HepG2 (cell line): ENCODE data around the gene NAIF1. TPM values are rescaled to one million over a fixed set of nuclear protein-coding genes. Genes with fewer than 3 reads are reported as not detected.

ENCODE experiments used
- ATAC-seq: fragments of 200-7000 bp; cut with Tn5 transposase; 3 replicates; pipeline ENCODE4 v1.9.1; 2020; ENCODE audit warnings: mild to moderate bottlenecking, moderate library complexity
- BruUV-seq: library from RNA; stranded (reverse); fragments of 400-500 nt; replicated peaks from 2 replicates; lab custom pipeline; 2021; lab: Mats Ljungman, UMichigan
- CTCF ChIA-PET: fragments of 300-600 bp; formaldehyde crosslinking; extraction: SDS; loops from one replicate; lab custom pipeline; 2021; ENCODE audit warnings: low total read pairs, inconsistent platforms, low intra/inter-chr PET ratio; lab: Yijun Ruan, JAX
- POLR2A ChIA-PET: fragments of 350-600 bp; sonication (Branson Sonifier 250); formaldehyde crosslinking; loops from one replicate; lab custom pipeline; 2020; ENCODE audit warnings: antibody characterized with exemption, inconsistent platforms; lab: Yijun Ruan, JAX
- DNase-seq: peaks from one replicate; pipeline ENCODE4 v3.0.0-alpha.2; 2015; ENCODE audit warnings: low spot score
- FAIRE-seq: peaks from 3 replicates; lab custom pipeline; 2011; peaks lifted over from hg19 to GRCh38; lab: Jason Lieb, UNC
- H2AFZ ChIP-seq: one replicate; pipeline ENCODE4 v1.6.1; 2011; ENCODE audit warnings: low read length, inconsistent platforms
- H3K27ac ChIP-seq: fragments of 300-600 bp; 3 replicates; pipeline ENCODE4 v1.8.0; 2011; ENCODE audit warnings: mixed run types, mild to moderate bottlenecking, mixed read lengths, low read length, inconsistent platforms; ENCODE audit not compliant: insufficient read depth; ENCODE audit errors: extremely low read length
- H3K27me3 ChIP-seq, 2 experiments: fragments of 200-600 bp in 1 of 2; 2 replicates in 1 of 2; 3 replicates in 1 of 2; pipeline versions ENCODE4 v1.6.0 to v1.8.0; 2011; ENCODE audit warnings: low read length in 2 of 2, mild to moderate bottlenecking in 2 of 2, moderate library complexity in 2 of 2, inconsistent platforms in 1 of 2; ENCODE audit not compliant: insufficient read depth in 2 of 2, control insufficient read depth in 1 of 2
- H3K36me3 ChIP-seq, 2 experiments: fragments of 200-600 bp in 1 of 2; replicated peaks in 1 of 2; 2 replicates in 1 of 2; 3 replicates in 1 of 2; pipeline versions ENCODE4 v1.5.1 to v1.8.0; 2011; ENCODE audit warnings: low read length in 2 of 2, inconsistent platforms in 1 of 2; ENCODE audit not compliant: insufficient read depth in 2 of 2, control insufficient read depth in 1 of 2
- H3K4me1 ChIP-seq: 2 replicates; pipeline ENCODE4 v1.5.1; 2012; ENCODE audit warnings: low read length, inconsistent platforms; ENCODE audit not compliant: insufficient read depth
- H3K4me2 ChIP-seq: 2 replicates; pipeline ENCODE4 v1.6.0; 2011; ENCODE audit warnings: low read depth, low read length, inconsistent platforms
- H3K4me3 ChIP-seq, 3 experiments: fragments of 200-600 bp in 1 of 3; sonication (generic), shearing (Covaris generic) in 1 of 3; replicated peaks in 1 of 3; 2 replicates each; pipeline ENCODE4 v1.5.1; 2011 to 2016; ENCODE audit warnings: low read length in 3 of 3, inconsistent platforms in 2 of 3, low read depth in 2 of 3, mild to moderate bottlenecking in 2 of 3, control low read depth in 1 of 3, mixed read lengths in 1 of 3; ENCODE audit not compliant: insufficient read depth in 1 of 3
- H3K79me2 ChIP-seq: one replicate; pipeline ENCODE4 v1.6.1; 2011; ENCODE audit warnings: low read length, inconsistent platforms; ENCODE audit not compliant: insufficient read depth
- H3K9ac ChIP-seq: 2 replicates; pipeline ENCODE4 v1.6.0; 2011; ENCODE audit warnings: mild to moderate bottlenecking, low read depth, low read length, inconsistent platforms; ENCODE audit not compliant: insufficient read depth
- H3K9me3 ChIP-seq: 2 replicates; pipeline ENCODE4 v1.5.1; 2012; ENCODE audit warnings: mild to moderate bottlenecking, low read length
- H4K20me1 ChIP-seq: 2 replicates; pipeline ENCODE4 v1.6.0; 2011; ENCODE audit warnings: inconsistent platforms, mild to moderate bottlenecking, low read length, moderate library complexity; ENCODE audit not compliant: insufficient read depth
- GPN1 ChIP-seq: sonication (generic); formaldehyde crosslinking; IDR thresholded peaks from 2 replicates; pipeline ENCODE4 v1.5.1; 2020; ENCODE audit warnings: missing genetic modification reagents, borderline replicate concordance
- KLF6 ChIP-seq: IDR thresholded peaks from 2 replicates; pipeline ENCODE4 v1.8.0; 2016; ENCODE audit warnings: missing biosample characterization, missing genetic modification reagents
- NCOA1 ChIP-seq: sonication (generic); formaldehyde crosslinking; IDR thresholded peaks from 2 replicates; pipeline ENCODE4 v1.9.0; 2021; ENCODE audit warnings: missing genetic modification reagents
- NCOA5 ChIP-seq: sonication (generic); formaldehyde crosslinking; IDR thresholded peaks from 2 replicates; pipeline ENCODE4 v1.4.0; 2020; ENCODE audit warnings: missing genetic modification reagents
- PLRG1 ChIP-seq: fragments of 450-650 bp; conservative IDR thresholded peaks from 2 replicates; pipeline ENCODE4 v1.6.1; 2016
- PPARG ChIP-seq: conservative IDR thresholded peaks from 2 replicates; pipeline ENCODE4 v1.6.1; 2016; ENCODE audit warnings: missing biosample characterization, missing genetic modification reagents
- RCOR2 ChIP-seq: IDR thresholded peaks from 2 replicates; pipeline ENCODE4 v1.6.1; 2016; ENCODE audit warnings: missing biosample characterization, missing genetic modification reagents
- RELA ChIP-seq: sonication (generic); formaldehyde crosslinking; IDR thresholded peaks from 2 replicates; pipeline ENCODE4 v1.4.0; 2020; ENCODE audit warnings: missing genetic modification reagents
- SAFB2 ChIP-seq: sonication (generic); formaldehyde crosslinking; IDR thresholded peaks from 2 replicates; pipeline ENCODE4 v1.5.1; 2020; ENCODE audit warnings: missing genetic modification reagents, low read depth, mild to moderate bottlenecking, borderline replicate concordance
- SMAD1 ChIP-seq: sonication (generic); formaldehyde crosslinking; IDR thresholded peaks from 2 replicates; pipeline ENCODE4 v1.4.0; 2020; ENCODE audit warnings: missing genetic modification reagents, low read depth, mild to moderate bottlenecking, borderline replicate concordance
- WIZ ChIP-seq: sonication (generic); formaldehyde crosslinking; IDR thresholded peaks from 2 replicates; pipeline ENCODE4 v1.5.1; 2020; ENCODE audit warnings: mild to moderate bottlenecking, missing genetic modification reagents
- YEATS2 ChIP-seq: sonication (generic); formaldehyde crosslinking; IDR thresholded peaks from 2 replicates; pipeline ENCODE4 v1.4.0; 2020; ENCODE audit warnings: missing genetic modification reagents, borderline replicate concordance
- ZNF451 ChIP-seq: sonication (generic); formaldehyde crosslinking; IDR thresholded peaks from 2 replicates; pipeline ENCODE4 v1.5.0; 2020; ENCODE audit warnings: mild to moderate bottlenecking, missing genetic modification reagents
- ZNF605 ChIP-seq: sonication (generic); formaldehyde crosslinking; IDR thresholded peaks from 2 replicates; pipeline ENCODE4 v1.8.0; 2022; ENCODE audit warnings: mild to moderate bottlenecking, missing genetic modification reagents
- ZNF614 ChIP-seq: IDR thresholded peaks from 2 replicates; pipeline ENCODE4 v1.6.1; 2018; ENCODE audit warnings: missing biosample characterization, missing genetic modification reagents, inconsistent platforms, borderline replicate concordance
- ZSCAN31 ChIP-seq: sonication (generic); formaldehyde crosslinking; IDR thresholded peaks from 2 replicates; pipeline ENCODE4 v1.5.0; 2020; ENCODE audit warnings: low read depth, mild to moderate bottlenecking, missing genetic modification reagents
- WGBS: methylation state at CpG from one replicate; pipeline ENCODE4 v1.1.6; 2017; ENCODE audit warnings: low lambda C conversion rate; 5-methylcytosine and 5-hydroxymethylcytosine counted together
- in situ Hi-C: cut with HindIII; loops from 2 replicates; pipeline ENCODE4 v1.10.0; 2017; ENCODE audit warnings: low pct_unique_long_range_greater_than_20kb; ENCODE audit not compliant: extremely low pct_ligation_motif_present
- intact Hi-C: fragments of 100-400 bp; cut with micrococcal nuclease; formaldehyde crosslinking; loops from one replicate; pipeline ENCODE4 v1.10.0; 2022; ENCODE audit not compliant: unreplicated experiment
- polyA plus RNA-seq, 8 experiments: library from polyadenylated mRNA; depleted of rRNA in 3 of 8; stranded (reverse) in 7 of 8; unstranded in 1 of 8; fragments of >200 nt; fragmentation: Illumina TruSeq in 4 of 8; extraction: Trizol in 4 of 8; gene quantifications; 2 replicates each; pipeline versions ENCODE4 v1.2.1 to v1.2.3, GENCODE V29; 2011 to 2016; ENCODE audit warnings: low read depth in 4 of 8, missing spikeins in 1 of 8, mixed read lengths in 1 of 8; ENCODE audit not compliant: insufficient read depth in 1 of 8
- total RNA-seq, 5 experiments: library from RNA; depleted of rRNA; stranded (reverse); fragments of >200 nt; fragmentation: Illumina TruSeq; extraction: Trizol; gene quantifications; 2 replicates each; pipeline ENCODE4 v1.2.3, GENCODE V29; 2016; ENCODE audit warnings: low read depth in 1 of 5
- TF ChIP-seq, protein P1 (sequence below): IDR thresholded peaks from 2 replicates; pipeline ENCODE4 v1.6.1; 2018; ENCODE audit warnings: missing genetic modification reagents, mild to moderate bottlenecking, missing compliant biosample characterization
- TF ChIP-seq, protein P2 (sequence below): sonication (generic); formaldehyde crosslinking; IDR thresholded peaks from 2 replicates; pipeline ENCODE4 v1.4.0; 2020; ENCODE audit warnings: missing genetic modification reagents
- TF ChIP-seq, protein P3 (sequence below): sonication (generic); formaldehyde crosslinking; IDR thresholded peaks from 2 replicates; pipeline ENCODE4 v1.4.0; 2020; ENCODE audit warnings: missing genetic modification reagents
- TF ChIP-seq, protein P4 (sequence below): sonication (generic); formaldehyde crosslinking; IDR thresholded peaks from 2 replicates; pipeline ENCODE4 v1.8.1; 2022; ENCODE audit warnings: mild to moderate bottlenecking, missing genetic modification reagents

Gene NAIF1
- total and polyA plus RNA-seq, 2 of the 13 experiments (the other 11 are each of a cell fraction or from before 2014, with no cell fraction given), result 6.0 to 6.9 TPM

DNA sequence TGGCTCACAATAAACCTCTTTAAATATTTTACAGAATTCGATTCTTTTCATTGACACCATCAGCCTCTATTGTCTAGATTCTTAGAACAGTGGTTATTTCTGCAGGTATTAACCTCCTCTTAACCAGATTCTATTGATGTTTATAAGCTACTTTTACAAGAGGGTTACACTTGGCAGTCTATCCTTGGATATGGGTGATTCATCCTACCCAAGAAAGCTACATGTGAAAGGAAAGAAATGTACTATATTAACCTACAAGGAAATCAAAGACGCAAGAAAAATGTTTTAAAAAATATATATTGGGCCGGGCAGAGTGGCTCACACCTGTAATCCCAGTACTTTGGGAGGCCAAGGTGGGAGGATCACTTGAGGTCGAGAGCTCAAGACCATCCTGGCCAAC, 17.6 kb upstream of the NAIF1 start:
- Histone ChIP-seq H3K4me2 (no peak overlapping the region), H3K9ac (no peak overlapping the region), H3K27ac (no peak overlapping the region), H3K79me2 (peaks cover 16% of the 10 kb centered on the region), H3K36me3 (no peaks in the 10 kb centered on the region; a peak in 1 of 5 replicates), H3K4me3 (no peak overlapping the region), H3K9me3 (no peaks in the 10 kb centered on the region), H3K4me1 (peaks cover 33% of the 10 kb centered on the region), H3K27me3 (no peaks in the 10 kb centered on the region), H4K20me1 (no peaks in the 10 kb centered on the region), H2AFZ (no peak overlapping the region)
- WGBS, result 97% methylated on average over 4 of the region's 4 CpGs
- no peak for FAIRE-seq
- no peak for ATAC-seq
- ChIA-PET POLR2A (no interaction called here), CTCF (no interaction called here)
- DNase-seq, result no peak
- BruUV-seq, result no TSS peak
- intact Hi-C loops, result no loop called here
- in situ Hi-C loops, result no loop called here
- TF ChIP-seq SAFB2 (CRISPR knock-in tag) (no peak), ZNF605 (CRISPR knock-in tag) (no peak), RCOR2 (no peak), NCOA1 (CRISPR knock-in tag) (no peak), PLRG1 (no peak), YEATS2 (CRISPR knock-in tag) (no peak), NCOA5 (CRISPR knock-in tag) (no peak), KLF6 (no peak), WIZ (CRISPR knock-in tag) (no peak), PPARG (CRISPR knock-in tag) (no peak), SMAD1 (CRISPR knock-in tag) (no peak), ZNF614 (CRISPR knock-in tag) (no peak), ZSCAN31 (CRISPR knock-in tag) (no peak), RELA (CRISPR knock-in tag) (no peak), GPN1 (CRISPR knock-in tag) (no peak), ZNF451 (CRISPR knock-in tag) (no peak)
- TF ChIP-seq, protein P1, sequence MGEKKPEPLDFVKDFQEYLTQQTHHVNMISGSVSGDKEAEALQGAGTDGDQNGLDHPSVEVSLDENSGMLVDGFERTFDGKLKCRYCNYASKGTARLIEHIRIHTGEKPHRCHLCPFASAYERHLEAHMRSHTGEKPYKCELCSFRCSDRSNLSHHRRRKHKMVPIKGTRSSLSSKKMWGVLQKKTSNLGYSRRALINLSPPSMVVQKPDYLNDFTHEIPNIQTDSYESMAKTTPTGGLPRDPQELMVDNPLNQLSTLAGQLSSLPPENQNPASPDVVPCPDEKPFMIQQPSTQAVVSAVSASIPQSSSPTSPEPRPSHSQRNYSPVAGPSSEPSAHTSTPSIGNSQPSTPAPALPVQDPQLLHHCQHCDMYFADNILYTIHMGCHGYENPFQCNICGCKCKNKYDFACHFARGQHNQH (CRISPR knock-in tag), result no peak
- TF ChIP-seq, protein P2, sequence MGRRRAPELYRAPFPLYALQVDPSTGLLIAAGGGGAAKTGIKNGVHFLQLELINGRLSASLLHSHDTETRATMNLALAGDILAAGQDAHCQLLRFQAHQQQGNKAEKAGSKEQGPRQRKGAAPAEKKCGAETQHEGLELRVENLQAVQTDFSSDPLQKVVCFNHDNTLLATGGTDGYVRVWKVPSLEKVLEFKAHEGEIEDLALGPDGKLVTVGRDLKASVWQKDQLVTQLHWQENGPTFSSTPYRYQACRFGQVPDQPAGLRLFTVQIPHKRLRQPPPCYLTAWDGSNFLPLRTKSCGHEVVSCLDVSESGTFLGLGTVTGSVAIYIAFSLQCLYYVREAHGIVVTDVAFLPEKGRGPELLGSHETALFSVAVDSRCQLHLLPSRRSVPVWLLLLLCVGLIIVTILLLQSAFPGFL (CRISPR knock-in tag), result no peak
- TF ChIP-seq, protein P3, sequence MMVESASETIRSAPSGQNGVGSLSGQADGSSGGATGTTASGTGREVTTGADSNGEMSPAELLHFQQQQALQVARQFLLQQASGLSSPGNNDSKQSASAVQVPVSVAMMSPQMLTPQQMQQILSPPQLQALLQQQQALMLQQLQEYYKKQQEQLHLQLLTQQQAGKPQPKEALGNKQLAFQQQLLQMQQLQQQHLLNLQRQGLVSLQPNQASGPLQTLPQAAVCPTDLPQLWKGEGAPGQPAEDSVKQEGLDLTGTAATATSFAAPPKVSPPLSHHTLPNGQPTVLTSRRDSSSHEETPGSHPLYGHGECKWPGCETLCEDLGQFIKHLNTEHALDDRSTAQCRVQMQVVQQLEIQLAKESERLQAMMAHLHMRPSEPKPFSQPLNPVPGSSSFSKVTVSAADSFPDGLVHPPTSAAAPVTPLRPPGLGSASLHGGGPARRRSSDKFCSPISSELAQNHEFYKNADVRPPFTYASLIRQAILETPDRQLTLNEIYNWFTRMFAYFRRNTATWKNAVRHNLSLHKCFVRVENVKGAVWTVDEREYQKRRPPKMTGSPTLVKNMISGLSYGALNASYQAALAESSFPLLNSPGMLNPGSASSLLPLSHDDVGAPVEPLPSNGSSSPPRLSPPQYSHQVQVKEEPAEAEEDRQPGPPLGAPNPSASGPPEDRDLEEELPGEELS, result no peak
- TF ChIP-seq, protein P4, sequence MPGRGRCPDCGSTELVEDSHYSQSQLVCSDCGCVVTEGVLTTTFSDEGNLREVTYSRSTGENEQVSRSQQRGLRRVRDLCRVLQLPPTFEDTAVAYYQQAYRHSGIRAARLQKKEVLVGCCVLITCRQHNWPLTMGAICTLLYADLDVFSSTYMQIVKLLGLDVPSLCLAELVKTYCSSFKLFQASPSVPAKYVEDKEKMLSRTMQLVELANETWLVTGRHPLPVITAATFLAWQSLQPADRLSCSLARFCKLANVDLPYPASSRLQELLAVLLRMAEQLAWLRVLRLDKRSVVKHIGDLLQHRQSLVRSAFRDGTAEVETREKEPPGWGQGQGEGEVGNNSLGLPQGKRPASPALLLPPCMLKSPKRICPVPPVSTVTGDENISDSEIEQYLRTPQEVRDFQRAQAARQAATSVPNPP (CRISPR knock-in tag), result no peak
